MCF 10A (cell line): ENCODE results near the gene S100A2. TPM values are rescaled to one million over a fixed set of nuclear protein-coding genes. Genes with fewer than 3 reads are reported as not detected.

Experiments used
- BruUV-seq: library from RNA; stranded (reverse); fragments of 400-500 nt; replicated peaks from 2 replicates; lab custom pipeline; 2021; lab: Mats Ljungman, UMichigan
- CTCF ChIA-PET: fragments of 300-600 bp; sonication (Branson Sonifier 250); formaldehyde crosslinking; extraction: SDS; loops from one replicate; lab custom pipeline; 2021; ENCODE audit warnings: antibody characterized with exemption, inconsistent platforms; lab: Yijun Ruan, JAX
- POLR2A ChIA-PET: fragments of 300-600, 350-650 bp; sonication (Branson Sonifier 250); formaldehyde crosslinking; extraction: SDS; loops from one replicate; lab custom pipeline; 2020; ENCODE audit warnings: antibody characterized with exemption, inconsistent platforms; lab: Yijun Ruan, JAX
- DNase-seq: peaks from one replicate; pipeline ENCODE4 v3.0.0-alpha.2; 2018; ENCODE audit not compliant: unreplicated experiment
- H3K27ac Mint-ChIP-seq: one replicate; pipeline ENCODE4 v1.8.0; 2022; ENCODE audit warnings: mild to moderate bottlenecking, low read depth, mixed read lengths; ENCODE audit not compliant: unreplicated experiment
- H3K27me3 Mint-ChIP-seq: one replicate; pipeline ENCODE4 v1.8.0; 2022; ENCODE audit warnings: mixed read lengths; ENCODE audit not compliant: insufficient read depth, unreplicated experiment
- H3K36me3 Mint-ChIP-seq: one replicate; pipeline ENCODE4 v1.8.0; 2022; ENCODE audit warnings: mild to moderate bottlenecking, moderate library complexity, mixed read lengths; ENCODE audit not compliant: insufficient read depth, unreplicated experiment
- H3K4me1 Mint-ChIP-seq: one replicate; pipeline ENCODE4 v1.8.0; 2022; ENCODE audit warnings: mixed read lengths; ENCODE audit not compliant: insufficient read depth, unreplicated experiment
- H3K4me3 Mint-ChIP-seq: one replicate; pipeline ENCODE4 v1.8.0; 2022; ENCODE audit warnings: mild to moderate bottlenecking, moderate library complexity, mixed read lengths; ENCODE audit not compliant: unreplicated experiment
- H3K9me3 Mint-ChIP-seq: one replicate; pipeline ENCODE4 v1.8.0; 2022; ENCODE audit warnings: mixed read lengths; ENCODE audit not compliant: unreplicated experiment
- intact Hi-C: fragments of 100-400 bp; cut with micrococcal nuclease; formaldehyde crosslinking; loops from 2 replicates; pipeline ENCODE4 v1.14.1; 2022
- total RNA-seq: library from RNA; stranded (reverse); gene quantifications from 2 replicates; pipeline ENCODE4 v1.2.3, GENCODE V29; 2022
- TF ChIP-seq, protein P1 (sequence below): fragments of 200-600 bp; IDR thresholded peaks from one replicate; pipeline ENCODE4 v1.8.0; 2022; ENCODE audit warnings: antibody characterized with exemption, mild to moderate bottlenecking; ENCODE audit not compliant: unreplicated experiment

The S100A2 gene
- total RNA-seq, 1 experiment from 2014 or later = 5,064 TPM

DNA sequence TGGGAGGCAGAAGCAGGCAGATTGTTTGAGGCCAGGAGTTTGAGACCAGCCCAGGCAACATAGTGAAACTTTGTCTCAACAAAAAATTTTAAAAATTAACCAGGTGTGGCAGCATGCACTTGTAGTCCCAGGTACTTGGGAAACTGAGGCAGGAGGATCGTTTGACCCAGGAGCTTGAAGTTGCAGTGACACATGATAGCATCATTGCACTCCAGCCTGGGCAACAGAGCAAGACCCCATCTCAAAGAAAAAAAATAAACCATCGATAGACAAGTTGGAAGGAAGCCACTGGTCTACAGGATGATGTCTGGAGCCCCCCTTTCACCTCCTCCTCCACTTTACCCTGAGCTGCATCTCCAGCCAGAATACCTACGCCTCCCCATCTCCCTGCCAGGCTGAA is 46.4 kb downstream of the S100A2 start:
- TF ChIP-seq, protein P1, sequence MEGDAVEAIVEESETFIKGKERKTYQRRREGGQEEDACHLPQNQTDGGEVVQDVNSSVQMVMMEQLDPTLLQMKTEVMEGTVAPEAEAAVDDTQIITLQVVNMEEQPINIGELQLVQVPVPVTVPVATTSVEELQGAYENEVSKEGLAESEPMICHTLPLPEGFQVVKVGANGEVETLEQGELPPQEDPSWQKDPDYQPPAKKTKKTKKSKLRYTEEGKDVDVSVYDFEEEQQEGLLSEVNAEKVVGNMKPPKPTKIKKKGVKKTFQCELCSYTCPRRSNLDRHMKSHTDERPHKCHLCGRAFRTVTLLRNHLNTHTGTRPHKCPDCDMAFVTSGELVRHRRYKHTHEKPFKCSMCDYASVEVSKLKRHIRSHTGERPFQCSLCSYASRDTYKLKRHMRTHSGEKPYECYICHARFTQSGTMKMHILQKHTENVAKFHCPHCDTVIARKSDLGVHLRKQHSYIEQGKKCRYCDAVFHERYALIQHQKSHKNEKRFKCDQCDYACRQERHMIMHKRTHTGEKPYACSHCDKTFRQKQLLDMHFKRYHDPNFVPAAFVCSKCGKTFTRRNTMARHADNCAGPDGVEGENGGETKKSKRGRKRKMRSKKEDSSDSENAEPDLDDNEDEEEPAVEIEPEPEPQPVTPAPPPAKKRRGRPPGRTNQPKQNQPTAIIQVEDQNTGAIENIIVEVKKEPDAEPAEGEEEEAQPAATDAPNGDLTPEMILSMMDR = no peak
- H3K4me1 Mint-ChIP-seq = peaks cover 24% of the 10 kb centered on the region
- DNase-seq = no peak
- intact Hi-C loops = no loop called here
- ChIA-PET POLR2A (interaction anchor here (0.6 to 36.1 kb wide), 5 partner anchors 12 to 54 kb away, joined by 3 to 2106 read pairs (median 4); partner anchors contain the start of genes S100A2, S100A3, S100A4 and S100A5), CTCF (interaction anchor here (0.7 to 4.2 kb wide), 4 partner anchors 9 to 49 kb away, joined by 3 to 53 read pairs (median 3); no protein-coding TSS in a partner anchor)
- H3K27me3 Mint-ChIP-seq = no peaks in the 10 kb centered on the region
- H3K9me3 Mint-ChIP-seq = no peaks in the 10 kb centered on the region
- BruUV-seq = no TSS peak
- no peaks in the 10 kb centered on the region for H3K36me3 Mint-ChIP-seq
- no peak overlapping the region for H3K4me3 Mint-ChIP-seq
- no peak overlapping the region for H3K27ac Mint-ChIP-seq

DNA sequence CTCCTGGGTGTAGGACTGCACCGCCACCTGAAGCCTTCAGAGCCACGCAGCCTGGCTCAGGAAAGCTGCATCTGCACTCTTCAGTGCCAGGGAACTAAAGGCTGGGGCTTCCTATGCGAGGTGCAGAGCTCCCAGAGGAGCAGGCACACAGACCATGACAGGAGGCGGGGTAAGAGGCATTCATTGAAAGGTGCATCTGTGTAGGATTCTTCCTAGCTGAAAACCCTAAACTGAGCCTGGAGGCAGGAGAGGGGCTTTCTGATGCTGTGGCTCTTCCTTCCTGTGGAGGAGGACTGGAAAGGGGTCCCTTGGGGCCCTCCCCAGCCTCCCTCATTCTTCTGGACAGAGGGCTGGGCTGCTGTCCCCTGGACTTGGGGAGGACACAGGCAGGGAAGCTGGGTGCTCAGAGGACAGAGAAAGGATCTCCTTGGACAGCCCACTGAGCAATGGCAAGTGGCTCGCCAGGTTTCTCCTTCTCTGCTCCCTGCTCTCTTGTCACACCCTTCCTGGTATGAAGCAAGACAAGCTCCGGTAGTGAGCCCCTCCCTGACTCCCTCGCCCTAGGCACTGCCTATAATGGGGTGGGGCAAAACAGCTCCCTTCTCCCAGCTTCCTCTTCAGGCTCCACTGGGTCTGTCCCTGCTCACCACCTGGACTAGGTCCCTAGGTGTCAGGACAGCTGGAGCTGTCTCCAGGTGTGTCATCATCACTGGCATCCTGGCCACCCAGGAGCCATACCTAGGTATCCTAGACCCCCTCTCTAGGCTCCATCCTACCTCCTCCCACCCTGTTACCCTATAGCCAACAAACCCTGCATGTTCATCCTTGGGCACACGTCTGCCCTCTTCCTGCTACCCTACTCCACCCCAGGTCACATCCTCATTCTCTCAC is 49.9 kb downstream of the S100A2 start:
- Mint-ChIP-seq H3K9me3 (no peaks in the 10 kb centered on the region), H3K4me3 (peak overlapping the region; percentile 26), H3K36me3 (no peaks in the 10 kb centered on the region), H3K27ac (peak overlapping the region; percentile 50), H3K27me3 (no peaks in the 10 kb centered on the region), H3K4me1 (peaks cover 39% of the 10 kb centered on the region)
- no TSS peak for BruUV-seq
- intact Hi-C loops = no loop called here
- ChIA-PET CTCF (interaction anchor here (0.7 to 12.9 kb wide), 18 partner anchors 9 to 163 kb away, joined by 3 to 379 read pairs (median 4); partner anchors contain the start of genes S100A13, S100A14, S100A2 and SNAPIN), POLR2A (interaction anchor here (0.6 to 22.5 kb wide), 29 partner anchors 9 to 1533 kb away, joined by 3 to 780 read pairs (median 5); partner anchors contain the start of genes CHTOP, CREB3L4, INTS3 and S100A13)
- DNase-seq = peak; percentile 94
- TF ChIP-seq, protein P1 = no peak

DNA sequence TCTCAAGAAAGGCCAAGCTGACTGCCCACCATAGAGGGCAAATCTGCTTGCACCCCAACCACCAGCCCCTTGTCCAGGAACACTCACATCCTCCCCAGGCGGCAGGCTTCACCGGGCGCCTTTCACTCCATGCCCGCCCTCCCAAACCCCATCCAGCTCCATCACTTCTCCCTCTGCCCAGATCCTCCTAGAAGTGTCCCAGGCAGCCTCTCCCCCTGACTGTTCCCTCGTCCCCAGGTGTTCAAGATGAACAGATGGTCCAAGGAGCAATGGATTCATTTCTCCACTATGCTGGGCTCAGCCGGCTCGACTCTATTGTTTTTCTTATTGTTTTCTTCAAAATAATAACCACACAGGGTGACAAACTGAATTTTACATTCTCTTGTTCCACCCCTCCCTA is 52.0 kb downstream of the S100A2 start:
- TF ChIP-seq, protein P1 = no peak
- DNase-seq = no peak
- H3K9me3 Mint-ChIP-seq = no peaks in the 10 kb centered on the region
- H3K4me3 Mint-ChIP-seq = no peak overlapping the region
- intact Hi-C loops = no loop called here
- peaks cover 47% of the 10 kb centered on the region for H3K4me1 Mint-ChIP-seq
- no peaks in the 10 kb centered on the region for H3K27me3 Mint-ChIP-seq
- POLR2A ChIA-PET = interaction anchor here (1.1 to 22.5 kb wide), 8 partner anchors 19 to 121 kb away, joined by 3 to 780 read pairs (median 4); partner anchors contain the start of genes S100A16, S100A2, S100A5 and S100A6
- no TSS peak for BruUV-seq
- CTCF ChIA-PET = interaction anchor here (0.6 to 12.9 kb wide), 13 partner anchors 11 to 464 kb away, joined by 3 to 379 read pairs (median 5); partner anchors contain the start of genes JTB and S100A6
- no peaks in the 10 kb centered on the region for H3K36me3 Mint-ChIP-seq
- no peak overlapping the region for H3K27ac Mint-ChIP-seq

DNA sequence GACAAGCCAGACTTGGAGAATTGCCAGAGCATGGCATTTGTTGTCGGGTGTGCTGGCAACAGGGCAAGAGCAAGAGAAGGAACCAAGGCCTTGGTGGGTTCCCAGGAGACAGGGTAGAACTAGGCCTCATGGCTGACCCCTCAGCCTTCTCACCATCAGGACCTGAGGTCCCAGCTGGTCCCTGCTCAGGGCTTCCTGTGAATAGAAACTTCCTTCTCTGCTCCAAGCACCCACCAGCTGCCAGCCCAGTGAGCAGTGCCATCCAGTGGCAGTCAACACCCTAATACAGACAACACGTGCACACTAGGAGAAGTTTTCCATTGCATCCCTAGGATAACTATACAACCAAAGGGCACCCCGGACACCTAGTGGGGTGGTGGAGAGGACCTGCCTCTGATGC is 52.6 kb downstream of the S100A2 start:
- Mint-ChIP-seq H3K27me3 (no peaks in the 10 kb centered on the region), H3K9me3 (no peaks in the 10 kb centered on the region), H3K4me1 (peaks cover 47% of the 10 kb centered on the region), H3K27ac (no peak overlapping the region), H3K36me3 (no peaks in the 10 kb centered on the region), H3K4me3 (no peak overlapping the region)
- BruUV-seq = no TSS peak
- intact Hi-C loops = no loop called here
- TF ChIP-seq, protein P1 = no peak
- CTCF ChIA-PET = interaction anchor here (0.7 to 12.9 kb wide), 7 partner anchors 12 to 161 kb away, joined by 3 to 379 read pairs (median 15); no protein-coding TSS in a partner anchor
- POLR2A ChIA-PET = interaction anchor here (1.2 to 22.5 kb wide), 6 partner anchors 20 to 55 kb away, joined by 3 to 780 read pairs (median 64); partner anchors contain the start of genes S100A2, S100A3, S100A5 and S100A6
- DNase-seq = no peak
